Myocyte (in vitro differentiated cells): ENCODE data around the gene SAMD4A. TPM values are rescaled to one million over a fixed set of nuclear protein-coding genes. Genes with fewer than 3 reads are reported as not detected.

Source experiments
- DNase-seq: peaks from one replicate; pipeline ENCODE4 v3.0.0-alpha.2; 2012; ENCODE audit warnings: low read depth
- total RNA-seq: library from RNA; depleted of rRNA; stranded (reverse); fragments of >200 nt; gene quantifications from 2 replicates; pipeline ENCODE4 v1.2.3, GENCODE V29; 2014

SAMD4A gene
- total RNA-seq, 1 donor from 2014 or later: 83.2 TPM

- DNase-seq: peak; percentile 90
Observed at GRCh38 chr14:54653712-54654469, 87.0 kb downstream of the SAMD4A start.

- no peak for DNase-seq
Observed at GRCh38 chr14:54654605-54655004, 87.7 kb downstream of the SAMD4A start.

GRCh38 chr14:54658836-54659235 lies 91.9 kb downstream of the SAMD4A start:
- DNase-seq: no peak

- DNase-seq: no peak
Observed at GRCh38 chr14:54659365-54659764, 92.4 kb downstream of the SAMD4A start.

- DNase-seq: no peak
Observed at GRCh38 chr14:54660604-54661111, 93.7 kb downstream of the SAMD4A start.

GRCh38 chr14:54662491-54663133 lies 95.7 kb downstream of the SAMD4A start:
- no peak for DNase-seq

GRCh38 chr14:54664961-54665360 lies 98.0 kb downstream of the SAMD4A start:
- no peak for DNase-seq

- DNase-seq: no peak
Observed at GRCh38 chr14:54665946-54666345, 99.0 kb downstream of the SAMD4A start.

GRCh38 chr14:54667026-54667744 lies 100.3 kb downstream of the SAMD4A start:
- peak; percentile 89 for DNase-seq

- peak; percentile 96 for DNase-seq
Observed at GRCh38 chr14:54667764-54668163, 100.8 kb downstream of the SAMD4A start.

- no peak for DNase-seq
Observed at GRCh38 chr14:54669721-54670561, 103.0 kb downstream of the SAMD4A start.

- DNase-seq: no peak
Observed at GRCh38 chr14:54671537-54671936, 104.6 kb downstream of the SAMD4A start.

- DNase-seq: no peak
Observed at GRCh38 chr14:54672181-54672580, 105.3 kb downstream of the SAMD4A start.

- no peak for DNase-seq
Observed at GRCh38 chr14:54672688-54673087, 105.8 kb downstream of the SAMD4A start.

GRCh38 chr14:54673193-54674045 lies 106.5 kb downstream of the SAMD4A start:
- DNase-seq: no peak

- no peak for DNase-seq
Observed at GRCh38 chr14:54674046-54674741, 107.3 kb downstream of the SAMD4A start.

- DNase-seq: peak; percentile 62
Observed at GRCh38 chr14:54675236-54676128, 108.6 kb downstream of the SAMD4A start.
